HuH-7.5 (cell line): Measurements from ENCODE around the gene MTG1.

Experiments used
- DNase-seq: peaks from one replicate; pipeline ENCODE4 v3.0.0; 2011; ENCODE audit warnings: low spot score

The MTG1 gene

DNA sequence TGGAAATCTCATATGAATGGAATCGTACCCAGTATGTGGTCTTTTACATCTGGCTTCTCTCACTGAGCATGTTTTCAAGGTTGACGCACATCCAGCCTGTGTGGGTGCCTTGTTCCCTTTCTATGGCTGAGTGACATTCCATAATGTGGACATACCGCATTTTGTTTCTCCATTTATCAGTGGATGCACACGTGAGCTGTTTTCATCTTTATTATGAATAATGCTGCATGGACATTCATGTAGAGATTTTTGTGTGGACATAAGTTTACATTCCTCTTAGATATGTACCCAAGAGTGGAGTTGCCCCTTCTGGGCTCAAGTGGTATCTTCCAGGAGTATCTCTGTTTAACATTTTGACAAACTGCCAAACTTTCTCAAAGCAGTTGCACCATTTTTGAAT lies 58.5 kb downstream of the MTG1 start:
- no peak for DNase-seq

DNA sequence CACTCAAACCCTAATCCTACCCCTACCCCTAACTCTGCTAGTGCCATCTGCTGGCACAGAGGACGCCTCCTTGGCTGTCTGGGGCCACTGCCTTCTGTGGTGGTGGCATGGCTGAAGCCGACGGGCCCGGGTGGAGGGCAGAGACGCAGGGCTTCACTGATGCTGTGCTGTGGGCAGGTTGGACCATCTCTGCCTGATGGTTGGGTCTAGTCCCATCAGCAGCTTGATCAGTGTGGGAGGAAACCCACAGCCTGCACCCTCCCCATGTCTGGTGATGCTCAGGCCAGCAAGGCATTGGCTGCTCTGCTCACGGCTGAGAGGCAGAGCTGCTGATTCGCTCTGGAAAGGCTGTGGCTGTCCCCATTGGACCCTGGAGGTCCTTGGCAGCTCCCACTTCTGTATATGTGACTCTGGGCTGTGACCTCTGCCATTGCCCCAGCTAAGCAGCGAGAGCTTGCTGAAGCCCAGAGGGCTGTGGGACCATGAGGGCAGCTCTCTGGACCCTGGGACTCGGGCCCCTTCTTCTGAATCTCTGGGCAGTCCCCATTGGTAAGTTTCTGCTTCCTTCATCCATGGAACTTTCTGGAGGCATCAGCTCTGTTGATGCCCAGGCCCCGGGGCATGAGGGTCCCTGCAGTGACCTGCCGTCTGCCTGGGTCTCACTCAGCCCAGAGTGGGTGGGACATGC lies 59.7 kb downstream of the MTG1 start, which contains the start of gene SCART1:
TSS of gene SCART1 (plus strand) at position 430 of the 688 bp plus-strand sequence. CDS start at position 483, 53 bp downstream.
- DNase-seq: no peak

DNA sequence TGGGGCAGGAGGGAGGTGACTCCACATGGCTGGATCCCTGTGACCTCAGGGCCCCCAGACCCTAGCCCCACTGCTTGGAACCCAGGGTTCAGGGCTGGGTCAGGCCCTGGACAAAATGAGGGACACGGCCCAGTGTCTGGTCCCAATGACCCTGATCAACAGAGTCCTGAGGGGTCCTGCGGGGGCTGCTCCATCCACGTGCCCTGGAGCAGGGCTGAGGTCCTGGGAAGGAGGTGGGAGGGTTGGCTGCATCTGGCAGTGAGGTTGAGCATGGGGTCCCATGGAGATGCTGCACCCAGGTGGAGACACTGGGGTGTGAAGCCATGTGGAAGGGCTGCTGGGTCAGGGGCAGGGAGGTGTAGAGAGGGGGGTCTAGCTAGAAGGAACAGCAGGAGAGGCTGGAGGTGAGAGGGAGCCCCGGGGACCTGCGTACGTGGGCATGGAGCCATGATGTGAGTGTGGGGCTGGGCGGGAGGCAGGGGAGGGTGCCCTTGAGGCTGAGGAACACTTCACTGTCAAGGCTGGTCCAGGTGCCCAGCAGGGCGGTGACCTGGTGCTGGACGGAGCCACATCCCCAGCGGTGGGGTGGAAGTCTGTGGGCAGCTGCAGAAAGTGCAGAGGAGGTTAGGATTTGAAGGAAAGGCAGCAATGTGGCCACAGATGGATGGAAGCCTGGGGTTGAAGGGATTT lies 60.4 kb downstream of the MTG1 start:
- DNase-seq: no peak

DNA sequence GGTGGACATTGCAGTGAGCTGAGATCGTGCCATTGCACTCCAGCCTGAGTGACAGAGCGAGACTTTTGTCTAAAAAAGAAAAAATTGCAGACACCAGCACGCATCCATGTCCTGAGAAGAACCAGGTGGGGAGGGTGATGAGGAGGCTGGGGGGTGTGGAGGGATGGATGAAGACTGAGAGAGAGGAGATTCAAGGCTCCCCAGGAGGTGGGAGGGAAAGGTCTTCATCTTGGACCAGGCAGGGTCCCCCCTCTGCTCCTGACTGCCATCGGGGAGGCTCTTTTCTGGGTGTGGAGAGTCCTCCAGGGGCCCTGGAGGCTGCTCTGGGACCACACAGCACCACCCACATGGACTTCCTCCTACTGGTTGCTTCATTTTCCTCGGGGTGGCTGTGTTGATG lies 61.2 kb downstream of the MTG1 start:
- no peak for DNase-seq

DNA sequence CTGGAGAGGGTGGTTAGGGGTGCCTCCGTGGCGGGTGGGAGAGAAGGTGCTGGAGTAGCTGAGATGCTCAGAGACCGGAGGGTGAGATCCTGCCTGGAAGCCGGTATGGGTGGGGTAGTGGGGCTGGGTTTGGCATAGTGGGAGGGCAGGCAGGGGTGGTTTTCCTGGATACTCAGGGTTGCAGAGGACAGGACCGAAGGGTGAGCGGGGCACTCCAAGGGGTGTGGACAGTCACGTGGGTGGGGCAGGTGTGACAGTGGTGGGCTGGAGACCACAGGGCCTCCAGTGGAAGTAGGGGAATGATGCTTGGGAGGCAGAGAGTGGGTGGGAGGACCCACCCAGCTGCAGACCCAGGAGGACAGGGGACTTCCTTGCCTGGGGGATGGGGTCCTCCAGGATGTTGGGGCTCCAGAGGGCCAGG lies 61.7 kb downstream of the MTG1 start:
- DNase-seq: no peak

DNA sequence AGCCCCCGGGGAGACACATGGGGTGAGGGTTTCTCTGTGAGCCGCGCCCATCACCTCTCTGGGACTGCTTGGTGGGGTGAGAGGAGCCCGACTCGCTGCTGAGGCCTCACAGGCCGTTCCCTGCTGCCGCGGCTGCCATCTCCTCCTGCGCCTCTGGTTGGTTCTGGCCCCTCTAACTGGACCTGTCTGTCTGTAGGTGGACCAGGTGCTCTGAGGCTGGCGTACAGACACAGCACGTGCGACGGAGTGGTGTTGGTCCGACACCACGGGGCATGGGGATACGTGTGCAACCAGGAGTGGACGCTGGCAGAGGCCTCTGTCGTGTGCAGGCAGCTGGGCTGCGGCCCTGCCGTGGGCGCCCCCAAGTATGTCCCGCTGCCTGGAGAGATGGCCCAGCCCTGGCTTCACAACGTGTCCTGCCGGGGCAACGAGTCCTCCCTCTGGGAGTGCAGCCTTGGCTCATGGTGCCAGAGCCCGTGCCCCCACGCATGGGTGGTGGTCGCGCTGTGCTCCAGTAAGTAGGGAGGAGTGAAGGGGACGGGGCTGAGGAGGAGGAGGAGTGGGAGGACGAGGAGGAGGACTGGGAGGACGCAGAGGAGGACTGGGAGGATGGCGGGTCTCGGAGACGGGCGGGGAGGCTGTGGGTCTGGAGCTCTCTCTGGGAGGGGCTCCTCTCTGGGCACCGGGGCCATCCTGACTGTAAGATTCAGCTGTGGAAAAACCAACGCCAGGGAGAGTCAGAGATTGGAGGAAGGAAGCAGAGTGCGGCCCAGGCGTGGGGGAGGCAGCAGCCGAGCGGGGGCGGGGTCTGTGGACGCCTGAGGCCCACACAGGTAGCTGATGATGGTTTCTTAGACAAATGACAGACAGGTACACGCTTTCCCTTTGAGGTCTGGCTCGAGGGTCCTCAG lies 62.3 kb downstream of the MTG1 start:
- no peak for DNase-seq

DNA sequence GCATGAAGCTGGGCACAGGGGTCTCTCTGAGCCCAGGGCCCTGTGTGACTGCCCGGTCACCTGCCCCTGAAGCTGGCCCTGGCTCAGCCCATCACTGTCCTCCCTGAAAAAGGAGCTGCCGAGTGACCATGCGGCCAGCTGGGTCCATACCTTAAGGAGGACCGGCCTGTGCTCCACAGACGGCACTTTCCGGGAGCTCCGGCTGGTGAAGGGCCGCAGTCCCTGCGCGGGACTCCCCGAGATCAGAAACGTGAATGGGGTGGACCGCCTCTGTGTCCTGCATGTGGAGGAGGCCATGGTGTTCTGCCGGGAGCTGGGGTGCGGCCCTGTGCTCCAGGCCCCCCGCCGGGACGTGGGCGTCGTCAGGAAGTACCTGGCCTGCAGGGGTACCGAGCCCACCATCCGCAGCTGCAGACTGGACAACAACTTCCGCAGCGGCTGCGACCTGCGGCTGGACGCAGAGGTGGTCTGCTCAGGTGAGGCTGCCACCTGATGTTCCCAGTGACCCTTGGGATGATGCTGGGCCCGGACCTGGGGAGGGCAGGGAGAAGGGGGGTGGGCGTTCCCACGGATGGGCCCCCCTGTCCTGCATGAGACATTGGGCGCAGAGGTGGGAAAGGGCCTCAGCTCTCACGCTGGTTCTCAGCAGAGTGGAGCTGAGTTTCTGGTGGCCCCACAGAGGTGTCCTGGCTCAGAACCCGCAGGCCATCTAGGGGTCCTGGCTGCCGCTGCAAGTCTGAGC lies 63.3 kb downstream of the MTG1 start:
- no peak for DNase-seq

DNA sequence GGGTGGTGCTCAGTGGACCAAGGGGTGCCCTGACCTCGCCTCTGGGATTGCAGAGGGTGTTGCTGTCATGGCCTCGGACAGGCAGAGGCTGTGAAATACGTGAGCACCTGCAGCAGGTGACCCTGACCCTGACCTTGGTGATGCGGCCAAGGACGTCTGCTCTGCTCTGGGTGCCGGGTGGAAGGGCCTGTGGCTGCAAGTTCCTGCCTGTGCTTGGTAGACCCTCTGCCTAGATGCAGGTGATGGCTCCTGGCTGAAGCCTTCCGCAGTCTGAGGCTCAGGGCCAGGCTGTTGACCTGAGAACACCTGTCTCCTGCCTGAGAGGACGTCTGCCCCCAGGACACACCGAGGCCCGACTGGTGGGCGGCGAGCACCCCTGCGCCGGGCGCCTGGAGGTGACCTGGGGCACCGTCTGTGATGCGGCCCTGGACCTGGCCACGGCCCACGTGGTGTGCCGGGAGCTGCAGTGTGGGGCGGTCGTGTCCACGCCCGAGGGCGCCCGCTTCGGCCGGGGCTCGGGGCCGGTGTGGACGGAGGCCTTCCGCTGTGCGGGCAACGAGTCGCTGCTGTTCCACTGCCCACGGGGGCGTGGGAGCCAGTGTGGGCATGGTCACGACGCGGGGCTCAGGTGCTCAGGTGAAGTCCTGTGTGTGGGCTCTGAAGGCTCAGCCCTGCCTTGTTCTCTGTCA lies 64.2 kb downstream of the MTG1 start:
- no peak for DNase-seq

DNA sequence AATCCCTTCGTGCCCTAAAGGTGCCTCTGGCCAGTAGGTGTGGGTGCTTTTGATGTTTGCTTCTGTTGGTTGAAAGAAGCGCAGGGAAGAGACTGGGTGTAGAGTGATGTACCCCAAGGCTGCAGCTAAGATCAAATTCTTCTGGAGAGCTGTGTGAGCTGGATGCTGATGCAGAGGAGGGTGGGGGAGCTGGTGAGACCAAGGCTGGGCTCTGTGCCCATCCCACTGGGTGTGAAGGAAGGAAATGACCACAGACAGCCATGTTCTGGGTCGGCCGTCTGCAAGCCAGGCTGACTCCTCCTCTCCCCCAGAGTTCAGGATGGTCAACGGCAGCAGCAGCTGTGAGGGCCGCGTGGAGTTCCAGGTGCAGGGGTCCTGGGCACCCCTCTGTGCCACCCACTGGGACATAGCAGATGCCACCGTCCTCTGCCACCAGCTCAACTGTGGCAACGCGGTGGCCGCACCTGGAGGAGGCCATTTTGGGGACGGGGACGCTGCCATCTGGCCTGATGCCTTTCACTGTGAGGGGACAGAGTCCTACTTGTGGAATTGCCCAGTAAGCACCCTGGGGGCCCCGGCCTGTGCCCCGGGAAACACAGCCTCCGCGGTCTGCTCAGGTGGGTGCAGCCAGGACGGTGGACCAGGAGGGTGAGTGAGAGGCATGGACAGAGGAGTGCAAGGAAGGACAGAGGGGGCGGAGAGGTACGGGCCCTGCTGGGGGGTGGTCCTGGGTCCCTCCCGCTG lies 64.9 kb downstream of the MTG1 start:
- DNase-seq: no peak

DNA sequence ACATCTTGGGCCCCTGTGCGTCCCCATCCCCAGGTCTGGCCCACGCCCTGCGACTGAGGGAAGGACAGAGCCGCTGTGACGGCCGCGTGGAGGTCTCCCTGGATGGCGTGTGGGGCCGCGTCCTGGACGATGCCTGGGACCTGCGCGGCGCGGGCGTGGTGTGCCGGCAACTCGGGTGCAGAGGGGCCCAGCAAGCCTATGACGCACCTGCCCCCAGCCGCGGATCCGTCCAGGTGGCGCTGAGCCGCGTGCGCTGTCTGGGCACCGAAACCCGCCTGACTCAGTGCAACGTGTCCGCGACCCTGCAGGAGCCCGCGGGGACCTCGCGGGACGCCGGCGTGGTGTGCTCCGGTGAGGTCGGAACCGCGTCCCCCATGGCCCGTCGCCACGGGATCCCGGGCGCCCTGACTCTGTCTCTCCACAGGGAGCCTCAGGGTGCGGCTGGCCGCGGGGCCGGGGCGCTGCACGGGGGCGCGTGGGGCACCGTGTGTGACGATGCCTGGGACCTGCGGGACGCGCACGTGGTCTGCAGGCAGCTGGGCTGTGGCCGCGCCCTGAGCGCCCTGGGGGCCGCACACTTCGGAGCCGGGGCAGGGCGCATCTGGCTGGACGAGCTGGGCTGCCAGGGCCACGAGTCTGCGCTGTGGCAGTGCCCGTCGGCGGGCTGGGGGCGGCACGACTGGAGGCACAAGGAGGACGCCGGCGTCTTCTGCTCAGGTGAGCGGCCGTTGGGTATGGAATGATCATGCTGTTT lies 65.7 kb downstream of the MTG1 start:
- DNase-seq: no peak

DNA sequence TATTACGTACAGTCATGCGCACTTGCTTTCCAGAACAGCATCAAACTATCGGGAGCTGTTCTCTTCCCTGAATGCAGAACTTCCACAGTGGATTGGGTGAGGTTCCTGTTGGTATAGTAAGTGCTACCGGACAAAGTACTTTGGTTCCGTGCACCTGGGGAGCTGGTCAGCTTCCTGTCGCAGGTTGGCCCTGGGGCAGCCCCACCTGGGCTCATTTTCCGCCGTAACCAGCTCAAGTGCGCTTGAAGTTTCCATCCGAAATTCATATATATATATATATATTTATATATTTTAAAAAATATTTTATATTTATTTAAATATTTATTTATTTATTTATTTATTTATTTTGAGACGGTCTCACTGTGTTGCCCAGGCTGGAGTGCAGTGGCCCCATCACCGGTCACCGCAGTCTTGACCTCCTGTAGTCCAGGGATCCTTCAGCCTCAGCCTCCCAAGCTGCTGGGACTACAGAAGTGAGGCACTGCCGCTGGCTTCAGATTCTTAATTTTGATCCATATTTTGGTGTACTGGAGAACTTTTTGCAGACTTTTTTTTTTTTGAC lies 66.3 kb downstream of the MTG1 start:
- no peak for DNase-seq

DNA sequence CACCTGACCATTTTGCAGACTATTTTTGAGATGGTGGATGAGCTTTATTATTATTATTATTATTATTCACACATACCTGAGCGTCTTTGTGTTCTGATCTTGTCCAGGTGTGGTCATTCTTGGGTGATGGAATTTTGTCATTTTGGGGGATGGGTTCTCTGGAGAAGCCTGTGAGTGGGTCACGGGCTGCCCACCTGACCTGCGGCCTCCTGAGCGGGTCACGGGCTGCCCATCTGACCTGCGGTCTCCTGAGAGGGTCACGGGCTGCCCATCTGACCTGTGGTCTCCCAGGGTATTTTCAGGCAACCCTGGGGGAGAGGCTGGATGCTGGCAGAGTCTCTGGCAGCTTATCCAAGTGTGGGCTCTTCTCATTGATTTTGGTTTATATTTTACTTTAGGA lies 67.1 kb downstream of the MTG1 start:
- DNase-seq: no peak

DNA sequence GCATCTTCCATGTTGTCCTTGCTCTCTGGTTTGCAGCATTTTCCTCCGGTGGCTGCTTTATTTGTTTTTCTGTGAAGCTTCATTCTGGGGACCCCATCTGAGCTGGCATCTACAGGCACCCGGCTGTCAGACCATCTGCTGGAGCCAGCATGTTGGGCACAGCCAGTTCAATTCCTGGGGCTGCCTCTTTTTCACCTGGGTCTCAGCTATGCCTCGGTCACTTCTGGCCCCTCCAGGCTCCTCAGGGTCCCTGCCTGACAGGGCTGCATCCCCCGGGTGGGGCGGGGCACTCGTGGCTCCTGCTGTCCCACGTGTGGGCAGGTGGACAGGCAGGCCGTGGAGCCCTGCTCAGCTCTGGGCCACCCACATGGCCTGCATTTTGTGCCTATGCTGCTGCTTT lies 67.9 kb downstream of the MTG1 start:
- no peak for DNase-seq

DNA sequence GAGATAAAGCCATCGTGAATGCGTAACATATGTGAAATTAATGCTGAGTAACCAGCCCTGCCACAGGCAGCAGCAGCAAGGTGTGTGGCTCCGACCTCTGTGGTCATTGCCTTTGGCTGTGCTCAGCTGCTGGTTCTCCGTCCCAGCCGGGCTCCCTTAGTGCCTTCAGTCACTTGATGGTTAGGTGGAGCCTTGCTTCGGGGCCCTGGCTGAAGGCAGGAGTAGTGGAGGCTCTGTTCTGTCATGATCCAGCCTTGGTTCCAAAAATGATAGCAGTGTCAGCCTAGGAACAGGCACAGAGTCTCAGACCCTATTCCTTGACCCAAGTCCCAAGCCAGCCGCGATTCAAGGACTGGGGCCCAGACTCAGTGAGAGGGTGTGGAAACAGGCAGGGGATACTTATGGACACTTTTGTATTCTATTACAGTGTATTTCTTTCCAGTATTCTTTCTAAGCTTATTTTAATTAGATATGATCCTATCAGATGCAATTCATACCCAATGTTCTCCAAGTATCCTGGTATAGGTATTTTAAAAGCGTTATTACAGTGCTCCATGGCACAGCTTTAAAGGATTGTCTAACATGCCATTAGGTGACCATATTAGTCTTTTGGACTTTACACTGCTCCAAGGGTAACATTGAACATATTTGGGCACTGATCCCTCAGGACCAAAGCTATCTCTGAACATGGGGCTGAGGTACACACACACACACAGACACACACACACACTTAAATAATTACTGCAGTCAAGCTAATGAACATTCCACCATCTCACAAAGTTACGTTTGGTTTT lies 68.8 kb downstream of the MTG1 start:
- no peak for DNase-seq

DNA sequence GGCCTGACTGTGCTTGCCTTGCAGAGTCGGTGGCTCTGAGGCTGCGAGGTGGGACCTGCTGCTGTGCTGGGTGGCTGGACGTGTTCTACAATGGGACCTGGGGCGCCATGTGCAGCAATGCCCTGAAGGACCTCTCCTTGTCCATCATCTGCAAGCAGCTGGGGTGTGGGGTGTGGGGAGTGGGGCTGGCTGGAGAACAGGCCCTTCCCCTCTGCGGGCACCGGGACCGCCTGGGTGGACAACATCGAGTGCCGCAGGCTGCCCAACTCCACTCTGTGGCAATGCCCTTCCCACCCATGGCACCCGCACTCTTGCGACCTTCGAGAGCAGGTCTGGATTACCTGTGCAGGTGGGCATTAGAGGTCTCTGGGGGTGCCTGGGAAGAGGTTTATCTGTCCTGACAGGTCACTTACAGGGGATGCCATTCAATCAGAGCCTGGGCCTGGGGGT lies 70.7 kb downstream of the MTG1 start:
- DNase-seq: no peak

DNA sequence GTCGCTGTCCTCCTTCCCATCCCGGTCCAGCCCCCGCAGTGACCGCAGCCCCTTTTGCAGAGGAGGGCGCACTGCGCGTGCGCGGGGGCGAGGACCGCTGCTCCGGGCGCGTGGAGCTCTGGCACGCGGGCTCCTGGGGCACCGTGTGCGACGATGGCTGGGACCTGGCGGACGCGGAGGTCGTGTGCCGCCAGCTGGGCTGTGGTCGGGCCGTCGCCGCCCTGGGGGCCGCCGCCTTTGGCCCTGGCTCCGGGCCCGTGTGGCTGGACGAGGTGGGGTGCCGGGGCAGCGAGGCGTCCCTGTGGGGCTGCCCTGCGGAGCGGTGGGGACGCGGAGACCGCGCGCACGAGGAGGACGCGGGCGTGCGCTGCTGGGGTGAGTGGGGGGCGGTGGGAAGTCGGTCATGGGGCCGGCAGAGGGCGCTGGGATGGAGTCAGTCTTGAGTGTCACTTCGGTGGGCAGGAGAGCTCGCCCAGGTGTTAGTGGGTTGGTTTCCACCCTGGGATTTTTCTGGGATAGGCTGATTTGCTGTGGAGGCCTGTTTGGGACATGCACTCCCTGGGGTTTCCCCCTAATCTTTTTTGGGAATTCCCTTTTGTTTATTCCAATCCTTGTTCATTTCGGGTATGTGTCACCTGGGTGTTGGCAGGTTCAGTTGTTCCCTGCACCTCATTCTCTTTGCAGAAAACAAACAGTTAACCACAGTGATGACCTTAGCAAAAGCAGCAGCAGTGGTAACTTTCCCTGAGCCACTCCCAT lies 71.4 kb downstream of the MTG1 start:
- DNase-seq: peak; percentile 10

DNA sequence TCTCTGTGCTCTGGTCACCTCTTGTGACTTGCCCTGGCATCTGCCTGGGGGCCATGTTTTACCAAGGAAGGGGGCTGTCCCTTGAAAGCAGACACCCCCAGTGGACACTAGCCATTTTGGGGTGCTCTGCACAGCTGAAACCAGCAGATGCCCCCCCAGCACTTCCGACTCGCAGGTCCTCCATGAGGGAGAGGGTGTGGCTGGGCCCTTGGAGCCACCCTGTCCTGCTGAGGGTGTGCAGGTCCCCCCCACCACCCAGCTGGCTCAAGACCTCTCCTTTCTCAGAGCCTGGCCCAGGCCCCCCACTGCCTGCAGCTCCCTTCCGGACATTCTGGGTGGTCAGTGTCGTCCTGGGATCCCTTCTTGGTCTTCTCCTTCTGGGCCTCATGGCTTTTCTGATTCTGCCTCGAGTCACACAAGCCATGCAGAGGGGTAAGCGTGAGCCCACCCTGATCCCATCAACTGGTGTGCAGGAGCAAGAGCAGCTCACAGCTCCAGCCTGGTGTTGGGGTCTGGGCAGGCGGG lies 72.1 kb downstream of the MTG1 start:
- DNase-seq: peak; percentile 4
